IMR-90 (cell line): Measurements from ENCODE around the gene RERE. TPM values are rescaled to one million over a fixed set of nuclear protein-coding genes. Genes with fewer than 3 reads are reported as not detected.

ENCODE experiments used
- ATAC-seq: fragments of 200-7000 bp; cut with Tn5 transposase; 2 replicates; pipeline ENCODE4 v1.9.1; 2020; ENCODE audit warnings: low read depth, mild to moderate bottlenecking, moderate library complexity
- BruUV-seq: library from RNA; stranded (reverse); fragments of 400-500 nt; replicated peaks from 2 replicates; lab custom pipeline; 2021; lab: Mats Ljungman, UMichigan
- CTCF ChIA-PET: fragments of 300-600 bp; formaldehyde crosslinking; extraction: SDS; loops from one replicate; lab custom pipeline; 2021; ENCODE audit warnings: antibody characterized with exemption; lab: Yijun Ruan, JAX
- POLR2A ChIA-PET: fragments of 300-600 bp; sonication (Branson Sonifier 250); formaldehyde crosslinking; loops from one replicate; lab custom pipeline; 2022; ENCODE audit warnings: antibody characterized with exemption; ENCODE audit not compliant: unreplicated experiment; lab: Charles Lee
- DNase-seq: peaks from one replicate; pipeline ENCODE4 v3.0.0; 2013
- H2AFZ ChIP-seq: replicated peaks from 2 replicates; pipeline ENCODE3; 2013; ENCODE audit warnings: low read length, mild to moderate bottlenecking; ENCODE audit not compliant: poor library complexity
- H2AK5ac ChIP-seq: 2 replicates; pipeline ENCODE4 v1.6.1; 2013; ENCODE audit warnings: low read depth, low read length, inconsistent platforms
- H2AK9ac ChIP-seq: replicated peaks from 2 replicates; pipeline ENCODE3; 2013; ENCODE audit warnings: mild to moderate bottlenecking, low read depth, low read length, moderate library complexity; ENCODE audit not compliant: poor library complexity
- H2BK120ac ChIP-seq: 2 replicates; pipeline ENCODE4 v1.6.1; 2013; ENCODE audit warnings: low read depth, low read length, inconsistent platforms
- H2BK15ac ChIP-seq: 3 replicates; pipeline ENCODE4 v1.6.1; 2013; ENCODE audit warnings: low read depth, low read length, inconsistent platforms
- H2BK20ac ChIP-seq: 2 replicates; pipeline ENCODE4 v1.6.1; 2013; ENCODE audit warnings: low read depth, mild to moderate bottlenecking, inconsistent platforms, low read length, moderate library complexity
- H2BK5ac ChIP-seq: 2 replicates; pipeline ENCODE4 v1.6.1; 2013; ENCODE audit warnings: mild to moderate bottlenecking, low read depth, low read length, inconsistent platforms; ENCODE audit not compliant: poor library complexity, severe bottlenecking
- H3K14ac ChIP-seq: replicated peaks from 2 replicates; pipeline ENCODE4 v1.6.1; 2013; ENCODE audit warnings: low read depth, low read length, inconsistent platforms
- H3K18ac ChIP-seq: 2 replicates; pipeline ENCODE4 v1.6.1; 2013; ENCODE audit warnings: low read depth, low read length, control low read depth
- H3K23ac ChIP-seq: 2 replicates; pipeline ENCODE4 v1.6.1; 2013; ENCODE audit warnings: low read depth, low read length, inconsistent platforms
- H3K27ac ChIP-seq: 2 replicates; pipeline ENCODE4 v1.5.1; 2013; ENCODE audit warnings: mild to moderate bottlenecking, control low read depth, low read length; ENCODE audit not compliant: insufficient read depth
- H3K27me3 ChIP-seq: 2 replicates; pipeline ENCODE4 v1.6.1; 2013; ENCODE audit warnings: low read length; ENCODE audit not compliant: control insufficient read depth, insufficient read depth
- H3K36me3 ChIP-seq: 2 replicates; pipeline ENCODE4 v1.6.1; 2013; ENCODE audit warnings: low read length, mixed read lengths; ENCODE audit not compliant: control insufficient read depth, insufficient read depth
- H3K4ac ChIP-seq: 2 replicates; pipeline ENCODE4 v1.6.1; 2013; ENCODE audit warnings: low read depth, low read length, inconsistent platforms
- H3K4me1 ChIP-seq: 2 replicates; pipeline ENCODE4 v1.6.1; 2013; ENCODE audit warnings: low read length, mixed read lengths; ENCODE audit not compliant: control insufficient read depth, insufficient read depth
- H3K4me2 ChIP-seq: 2 replicates; pipeline ENCODE4 v1.6.1; 2013; ENCODE audit warnings: low read depth, mild to moderate bottlenecking, control low read depth, low read length, moderate library complexity
- H3K4me3 ChIP-seq: 2 replicates; pipeline ENCODE4 v1.5.1; 2013; ENCODE audit warnings: low read depth, mild to moderate bottlenecking, control low read depth, low read length, moderate library complexity; ENCODE audit not compliant: insufficient read depth
- H3K56ac ChIP-seq: 2 replicates; pipeline ENCODE4 v1.6.1; 2013; ENCODE audit warnings: low read length, inconsistent platforms; ENCODE audit not compliant: insufficient read depth; ENCODE audit errors: extremely low read depth
- H3K79me1 ChIP-seq, 2 experiments: 2 replicates each; pipeline ENCODE4 v1.6.1; 2013; ENCODE audit warnings: low read length in 2 of 2, inconsistent platforms in 1 of 2, low read depth in 1 of 2
- H3K9ac ChIP-seq: 2 replicates; pipeline ENCODE4 v1.6.1; 2013; ENCODE audit warnings: low read depth, low read length, control low read depth
- H3K9me1 ChIP-seq: 2 replicates; pipeline ENCODE4 v1.6.1; 2013; ENCODE audit warnings: low read length, inconsistent platforms; ENCODE audit not compliant: insufficient read depth
- H3K9me3 ChIP-seq: 2 replicates; pipeline ENCODE4 v1.6.1; 2013; ENCODE audit warnings: low read length; ENCODE audit not compliant: control insufficient read depth, insufficient read depth
- H4K20me1 ChIP-seq: 2 replicates; pipeline ENCODE4 v1.6.1; 2013; ENCODE audit warnings: low read length, inconsistent platforms; ENCODE audit not compliant: insufficient read depth
- H4K5ac ChIP-seq: 2 replicates; pipeline ENCODE4 v1.6.1; 2013; ENCODE audit warnings: mild to moderate bottlenecking, low read depth, low read length, control low read depth
- H4K8ac ChIP-seq, 2 experiments: 2 replicates each; pipeline ENCODE4 v1.6.1; 2013; ENCODE audit warnings: low read depth in 2 of 2, low read length in 2 of 2, control low read depth in 1 of 2, inconsistent platforms in 1 of 2
- H4K91ac ChIP-seq: 2 replicates; pipeline ENCODE4 v1.6.1; 2013; ENCODE audit warnings: low read depth, low read length, inconsistent platforms; ENCODE audit not compliant: insufficient read depth
- CEBPB ChIP-seq: IDR thresholded peaks from 2 replicates; pipeline ENCODE4 v1.6.1; 2012; ENCODE audit warnings: low read depth, low read length, improper control_type of control experiment
- MAZ ChIP-seq: IDR thresholded peaks from 2 replicates; pipeline ENCODE4 v1.6.1; 2012; ENCODE audit warnings: low read depth, mild to moderate bottlenecking, low read length, improper control_type of control experiment, moderate library complexity, borderline replicate concordance
- NFE2L2 ChIP-seq: fragments of 150-350 bp; IDR thresholded peaks from 2 replicates; pipeline ENCODE4 v1.6.1; 2016; ENCODE audit warnings: low read depth, mild to moderate bottlenecking, low read length
- POLR2A ChIP-seq: IDR thresholded peaks from 2 replicates; pipeline ENCODE4 v1.6.1; 2012; ENCODE audit warnings: mild to moderate bottlenecking, low read depth, low read length
- RAD21 ChIP-seq: IDR thresholded peaks from 2 replicates; pipeline ENCODE4 v1.6.1; 2012; ENCODE audit warnings: low read length, improper control_type of control experiment
- RCOR1 ChIP-seq: IDR thresholded peaks from 2 replicates; pipeline ENCODE4 v1.6.1; 2012; ENCODE audit warnings: mild to moderate bottlenecking, low read length, improper control_type of control experiment; ENCODE audit not compliant: insufficient replicate concordance
- RFX5 ChIP-seq: IDR thresholded peaks from 2 replicates; pipeline ENCODE4 v1.8.0; 2012; ENCODE audit warnings: low read depth, mild to moderate bottlenecking, low read length, moderate library complexity
- WGBS, 2 experiments: methylation state at CpG; one replicate each; pipeline versions ENCODE4 v1.1.5 to v1.1.7; 2013; ENCODE audit warnings: missing lambda C conversion rate in 2 of 2; ENCODE audit not compliant: insufficient read length in 1 of 2; ENCODE audit errors: extremely low coverage in 2 of 2; 5-methylcytosine and 5-hydroxymethylcytosine counted together
- dilution Hi-C: fragments of 300-500 bp; cut with HindIII; formaldehyde crosslinking; loops from one replicate; pipeline ENCODE4 v1.14.3; 2018; ENCODE audit warnings: low sequenced_read_pairs; ENCODE audit not compliant: unreplicated experiment
- in situ Hi-C: fragments of 300-500 bp; cut with MboI; formaldehyde crosslinking; loops from 3 replicates; pipeline ENCODE4 v1.14.3; 2019; ENCODE audit warnings: low sequenced_read_pairs, inconsistent platforms, mixed read lengths
- intact Hi-C: fragments of 100-400 bp; cut with micrococcal nuclease; formaldehyde crosslinking; loops from 2 replicates; pipeline ENCODE4 v1.10.0; 2022
- polyA plus RNA-seq, 3 experiments: library from polyadenylated mRNA; depleted of rRNA; stranded (reverse); fragments of >200 nt; gene quantifications; 2 replicates each; pipeline ENCODE4 v1.2.3, GENCODE V29; 2012; ENCODE audit warnings: low replicate concordance in 1 of 3
- total RNA-seq: library from RNA; depleted of rRNA; stranded (reverse); fragments of >200 nt; gene quantifications from 2 replicates; pipeline ENCODE4 v1.2.3, GENCODE V29; 2012

RERE gene
- total and polyA plus RNA-seq, 2 of the 4 experiments (the other 2 are of a cell fraction), result 11.5 to 25.1 TPM

- no peak for ATAC-seq
- H2BK20ac ChIP-seq, result no peak overlapping the region
- H2AK5ac ChIP-seq, result peak overlapping the region; percentile 57
- no peaks in the 10 kb centered on the region for H3K9me3 ChIP-seq
- H3K14ac ChIP-seq, result no peak overlapping the region; the same call in 1 of the 2 replicates
- peaks cover 16 to 70% of the 10 kb centered on the region in 2 experiments for H3K79me1 ChIP-seq
- TF ChIP-seq RCOR1, result no peak
- TF ChIP-seq POLR2A, result no peak
- TF ChIP-seq MAZ, result no peak
- TF ChIP-seq CEBPB, result no peak
- TF ChIP-seq RFX5, result no peak
- TF ChIP-seq NFE2L2, result no peak
- TF ChIP-seq RAD21, result no peak
- DNase-seq, result no peak
- no peak overlapping the region for H4K5ac ChIP-seq
- in situ Hi-C loops, result no loop called here
- dilution Hi-C loops, result no loop called here
- H3K9me1 ChIP-seq, result peaks cover 9% of the 10 kb centered on the region
- BruUV-seq, result no TSS peak
- no peak overlapping the region for H3K9ac ChIP-seq
- no peak overlapping the region for H3K27ac ChIP-seq
- H4K91ac ChIP-seq, result 0 out of 2 replicates have a peak overlapping the region, but pooled peaks have one; percentile 7
- H3K4ac ChIP-seq, result no peak overlapping the region; the same call in 1 of the 2 replicates
- H3K23ac ChIP-seq, result peak overlapping the region; percentile 80; the same call in 1 of the 2 replicates
- H4K20me1 ChIP-seq, result peaks cover 77% of the 10 kb centered on the region
- no peak overlapping the region for H3K18ac ChIP-seq
- no peak overlapping the region for H3K4me2 ChIP-seq
- H2AK9ac ChIP-seq, result peak overlapping the region; percentile 7
- no peak overlapping the region for H2AFZ ChIP-seq
- intact Hi-C loops, result no loop called here
- ChIA-PET CTCF (no interaction called here), POLR2A (no interaction called here)
- H3K27me3 ChIP-seq, result no peaks in the 10 kb centered on the region
- H3K36me3 ChIP-seq, result no peaks in the 10 kb centered on the region
- H2BK5ac ChIP-seq, result no peak overlapping the region
- H2BK15ac ChIP-seq, result no peak overlapping the region
- no peak overlapping the region for H3K4me3 ChIP-seq
- H3K56ac ChIP-seq, result no peak overlapping the region
- H2BK120ac ChIP-seq, result peak overlapping the region; percentile 16; the same call in 1 of the 2 replicates
- H3K4me1 ChIP-seq, result peaks cover 19% of the 10 kb centered on the region
- peak overlapping the region in 1 of 2 experiments; percentile 2; a peak in 1 of 4 replicates for H4K8ac ChIP-seq
- WGBS, 2 experiments, result 100% methylated on average over 1 of the region's 2 CpGs; no CpG with 5 or more reads in 1 of the 2 experiments
Measured at GRCh38 chr1:8676813-8677212, 140.6 kb downstream of the RERE start.
